Heart left ventricle (tissue), 13 donors: ENCODE results near the gene SBNO1.

Experiments used
- POLR2A ChIP-seq, 2 donors: fragments of 450-650 bp; IDR thresholded peaks; one replicate each; pipeline ENCODE4 v1.6.1; 2017; ENCODE audit warnings: antibody characterized with exemption in 2 of 2, mild to moderate bottlenecking in 2 of 2, moderate library complexity in 2 of 2
- TF ChIP-seq, protein P1 (sequence below), 12 donors: fragments of 200-600 bp; sonication (generic) in 4 of 12; IDR thresholded peaks; one replicate each; pipeline versions ENCODE4 v1.5.0 to v1.8.0; 2018 to 2022; ENCODE audit warnings: antibody characterized with exemption in 12 of 12, mild to moderate bottlenecking in 5 of 12
- donor health status: ischemic (EF 13 %, LVEDD 7.1; RV severe dilation, severe dysfunction).
- donor health status: DM: no; HTN: yes; CAD: no.
- donor health status: DM: no; HTN: no; CAD: no.
- donor health status: ischemic (EF 25% LVEDD 6.9; RV normal size, moderate dysfunction).
- donor health status: ischemic (EF 25% LVEDD 5.7; RV mildly dilated, moderate dysfunction).
- donor health status: ischemic (EF 35%, LVEDD 5.7; RV mildly dilated, moderate dysfunction).
- donor health status: nonischemic (EF 11% LVEDD 7.7; RV severe dilation, severe dysfunction).
- donor health status: DM: yes; HTN: yes; CAD: no.
- donor health status: PGD.
- donor health status: ischemic (EF 29% LVEDD 5.4; RV normal size, mild dysfunction).
- donor health status: nonischemic (EF 23%, LVEDD 6.1; RV moderate dilation, normal function).

DNA sequence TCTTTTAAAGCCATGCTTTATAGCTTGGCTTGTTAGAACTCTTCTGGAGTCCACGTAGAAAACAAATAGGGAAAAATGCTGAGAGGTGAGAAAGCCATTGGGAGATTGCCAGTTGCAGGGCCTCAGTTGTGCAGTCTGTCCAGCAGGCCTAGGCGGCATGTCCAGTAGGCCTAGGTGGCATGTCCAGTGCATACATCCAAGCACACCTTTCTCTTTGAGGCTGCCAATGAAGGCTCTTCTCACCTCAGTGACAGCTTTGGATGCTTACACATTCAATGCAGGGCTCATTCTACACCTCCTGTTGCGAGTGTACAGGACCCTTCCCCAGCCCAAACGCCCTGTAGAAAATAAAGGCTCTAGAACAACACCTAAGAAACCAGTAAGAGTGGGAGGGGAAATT is 106.1 kb downstream of the SBNO1 start:
- TF ChIP-seq, protein P1, sequence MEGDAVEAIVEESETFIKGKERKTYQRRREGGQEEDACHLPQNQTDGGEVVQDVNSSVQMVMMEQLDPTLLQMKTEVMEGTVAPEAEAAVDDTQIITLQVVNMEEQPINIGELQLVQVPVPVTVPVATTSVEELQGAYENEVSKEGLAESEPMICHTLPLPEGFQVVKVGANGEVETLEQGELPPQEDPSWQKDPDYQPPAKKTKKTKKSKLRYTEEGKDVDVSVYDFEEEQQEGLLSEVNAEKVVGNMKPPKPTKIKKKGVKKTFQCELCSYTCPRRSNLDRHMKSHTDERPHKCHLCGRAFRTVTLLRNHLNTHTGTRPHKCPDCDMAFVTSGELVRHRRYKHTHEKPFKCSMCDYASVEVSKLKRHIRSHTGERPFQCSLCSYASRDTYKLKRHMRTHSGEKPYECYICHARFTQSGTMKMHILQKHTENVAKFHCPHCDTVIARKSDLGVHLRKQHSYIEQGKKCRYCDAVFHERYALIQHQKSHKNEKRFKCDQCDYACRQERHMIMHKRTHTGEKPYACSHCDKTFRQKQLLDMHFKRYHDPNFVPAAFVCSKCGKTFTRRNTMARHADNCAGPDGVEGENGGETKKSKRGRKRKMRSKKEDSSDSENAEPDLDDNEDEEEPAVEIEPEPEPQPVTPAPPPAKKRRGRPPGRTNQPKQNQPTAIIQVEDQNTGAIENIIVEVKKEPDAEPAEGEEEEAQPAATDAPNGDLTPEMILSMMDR (IDR thresholded peaks at IDR 0.05): no peak
- TF ChIP-seq POLR2A (IDR thresholded peaks at IDR 0.05): no peak
